Measurements from ENCODE around the gene GLT8D2. TPM values are rescaled to one million over a fixed set of nuclear protein-coding genes. Genes with fewer than 3 reads are reported as not detected.

The GLT8D2 gene
- total and polyA plus RNA-seq, 5 donors = 8.7 to 14.4 (median 9.9) TPM

DNA sequence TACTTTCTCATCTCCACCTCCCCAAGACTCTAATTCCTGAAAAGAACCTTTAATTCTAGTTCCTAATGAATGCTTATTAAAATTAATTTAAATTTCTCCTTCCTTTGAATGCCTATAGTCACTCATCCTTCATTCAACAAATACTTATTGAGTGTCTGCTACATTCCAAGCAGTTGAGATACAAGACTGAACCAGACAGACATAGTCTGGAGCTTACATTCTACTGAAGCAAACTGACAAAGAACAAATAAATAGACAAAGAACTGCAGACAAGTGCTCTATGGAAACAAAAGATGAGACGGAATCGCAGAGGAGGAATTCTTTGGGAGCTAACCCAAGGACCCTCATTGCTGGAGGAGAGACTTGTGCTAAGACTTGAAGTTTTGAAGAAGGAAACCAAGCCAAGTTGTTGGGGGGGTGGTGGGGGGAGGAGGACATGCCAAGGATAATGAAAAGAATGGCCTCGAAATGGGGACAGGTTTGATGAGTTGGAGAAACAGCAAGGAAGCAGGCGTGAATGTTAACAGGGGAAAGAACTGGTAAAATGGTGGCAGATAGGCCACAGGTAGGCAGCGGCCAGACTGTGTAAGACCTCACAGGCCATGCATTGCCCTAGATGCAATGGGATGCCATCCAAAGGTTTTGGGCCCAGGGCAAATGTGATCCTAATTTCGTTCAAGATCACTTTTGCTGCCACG lies 94.0 kb downstream of the GLT8D2 start:
- no peak overlapping the region for H3K27ac ChIP-seq (ENCODE audit: low read length)
- DNase-seq (no peak), ATAC-seq (peak; percentile 2 to 3)
- peak overlapping the region; percentile 68 for H3K4me3 ChIP-seq (ENCODE audit: low read length)
- H3K4me1 ChIP-seq (ENCODE audit: control insufficient read depth, insufficient read depth, low read length) = peaks cover 5% of the 10 kb centered on the region
- no peaks in the 10 kb centered on the region for H3K27me3 ChIP-seq (ENCODE audit: control insufficient read depth, insufficient read depth)
- 22% methylated on average over 7 of the region's 7 CpGs for WGBS
- H3K9me3 ChIP-seq (ENCODE audit: control insufficient read depth, low read length) = no peaks in the 10 kb centered on the region
- intact Hi-C loops (cut with DNase I) = loop anchor here in 1 of 4 donors (5.0 kb wide), 1 partner anchor 106 kb away; the partner anchor contains the start of gene HCFC2

DNA sequence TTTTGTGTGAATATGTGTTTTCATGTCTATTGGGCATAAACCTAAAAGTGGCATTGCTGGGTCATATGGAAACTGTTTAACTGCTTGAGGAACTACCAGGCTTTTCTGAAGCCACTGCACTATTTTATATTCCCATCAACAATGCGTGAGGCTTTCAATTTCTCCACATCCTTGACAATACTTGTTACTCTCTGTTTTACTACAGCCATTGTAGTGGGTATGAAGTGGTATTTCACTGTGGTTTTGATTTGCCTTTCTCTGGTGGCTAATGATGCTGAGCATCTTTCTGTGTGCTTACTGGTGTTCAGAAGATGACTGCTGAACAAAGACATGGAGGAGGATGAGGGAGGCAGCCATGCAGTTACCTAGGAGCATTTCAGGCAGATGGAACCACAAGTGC lies 97.5 kb downstream of the GLT8D2 start:
- intact Hi-C loops (cut with DNase I) = no loop called here
- 42% methylated on average over 1 of the region's 1 CpG for WGBS
- no peak for ATAC-seq

DNA sequence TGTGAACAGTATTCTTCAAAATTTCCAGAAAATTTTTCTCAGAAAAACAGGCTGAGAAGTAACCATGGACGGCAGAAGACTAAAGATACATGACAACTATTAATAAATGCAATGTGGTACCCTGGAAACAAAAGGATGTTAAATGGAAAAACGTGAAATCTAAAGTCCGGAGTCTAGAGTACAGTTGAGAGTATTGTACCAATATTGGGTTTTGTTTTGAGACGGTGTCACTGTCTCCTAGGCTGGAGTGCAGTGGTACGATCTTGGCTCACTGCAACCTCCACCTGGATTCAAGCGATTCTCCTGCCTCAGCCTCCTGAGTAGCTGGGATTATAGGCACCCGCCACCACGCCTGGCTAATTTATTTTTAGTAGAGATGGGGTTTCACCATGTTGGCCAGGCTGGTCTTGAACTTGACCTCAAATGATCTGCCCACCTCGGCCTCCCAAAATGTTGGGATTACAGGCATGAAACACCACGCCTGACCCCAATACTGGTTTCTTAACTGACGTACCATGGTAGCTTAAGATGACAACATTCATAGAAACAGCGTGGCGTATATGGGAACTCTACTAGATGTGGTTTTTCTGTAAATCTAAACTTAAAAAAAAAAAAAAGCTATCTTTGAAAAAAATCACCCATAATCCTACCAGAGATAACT lies 101.1 kb downstream of the GLT8D2 start:
- WGBS = 82% methylated on average over 13 of the region's 13 CpGs

More for the DNA sequence above, 97.5 kb downstream of the GLT8D2 start:
- no peaks in the 10 kb centered on the region for H3K9me3 ChIP-seq (ENCODE audit: control insufficient read depth, low read length)
- H3K4me3 ChIP-seq (ENCODE audit: low read length) = no peak overlapping the region
- DNase-seq = no peak
- H3K27me3 ChIP-seq (ENCODE audit: control insufficient read depth, insufficient read depth) = no peaks in the 10 kb centered on the region
- peaks cover 5% of the 10 kb centered on the region for H3K4me1 ChIP-seq (ENCODE audit: control insufficient read depth, insufficient read depth, low read length)
- no peak overlapping the region for H3K27ac ChIP-seq (ENCODE audit: low read length)

DNA sequence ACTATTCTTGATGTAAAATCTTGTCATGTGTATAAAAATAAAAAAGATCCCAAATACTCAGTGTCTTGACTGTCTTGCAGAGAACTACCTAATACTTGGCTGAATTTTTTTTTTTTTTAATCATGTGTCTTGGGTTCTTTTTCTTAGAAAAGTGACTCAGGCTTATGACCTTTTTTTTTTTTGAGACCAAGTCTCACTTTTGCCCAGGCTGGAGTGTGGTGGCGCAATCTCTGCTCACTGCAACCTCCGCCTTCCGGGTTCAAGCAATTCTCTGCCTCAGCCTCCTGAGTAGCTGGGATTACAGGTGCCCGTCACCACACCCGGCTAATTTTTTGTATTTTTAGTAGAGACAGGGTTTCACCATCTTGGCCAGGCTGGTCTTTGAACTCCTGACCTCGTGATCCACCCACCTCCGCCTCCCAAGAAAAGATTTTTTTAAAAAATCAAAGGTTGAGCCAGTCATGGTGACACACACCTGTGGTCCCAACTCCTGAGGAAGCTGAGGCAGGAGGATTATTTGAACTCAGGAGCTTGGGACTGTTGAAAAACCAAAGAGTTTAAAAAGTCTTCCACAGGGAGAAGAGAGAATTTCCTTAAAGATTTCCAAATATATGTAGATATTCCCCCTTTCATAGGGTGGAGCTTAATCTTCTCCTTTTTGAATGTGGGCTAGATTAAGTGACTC lies 102.0 kb downstream of the GLT8D2 start:
- ATAC-seq (no peak), DNase-seq (no peak)
- H3K27me3 ChIP-seq (ENCODE audit: control insufficient read depth, insufficient read depth) = no peaks in the 10 kb centered on the region
- H3K4me1 ChIP-seq (ENCODE audit: control insufficient read depth, insufficient read depth, low read length) = no peaks in the 10 kb centered on the region
- 91% methylated on average over 7 of the region's 7 CpGs for WGBS
- H3K4me3 ChIP-seq (ENCODE audit: low read length) = no peak overlapping the region
- no peak overlapping the region for H3K27ac ChIP-seq (ENCODE audit: low read length)
- intact Hi-C loops (cut with DNase I) = loop anchor here in 1 of 4 donors (10.0 kb wide), 1 partner anchor 147 kb away; no protein-coding TSS in a partner anchor
- no peaks in the 10 kb centered on the region for H3K9me3 ChIP-seq (ENCODE audit: control insufficient read depth, low read length)

More for the DNA sequence above, 101.1 kb downstream of the GLT8D2 start:
- intact Hi-C loops (cut with DNase I) = loop anchor here in 1 of 4 donors (10.0 kb wide), 1 partner anchor 146 kb away; no protein-coding TSS in a partner anchor
- no peaks in the 10 kb centered on the region for H3K9me3 ChIP-seq (ENCODE audit: control insufficient read depth, low read length)
- DNase-seq = no peak
- ATAC-seq = no peak
- no peak overlapping the region for H3K27ac ChIP-seq (ENCODE audit: low read length)
- no peaks in the 10 kb centered on the region for H3K4me1 ChIP-seq (ENCODE audit: control insufficient read depth, insufficient read depth, low read length)
- H3K4me3 ChIP-seq (ENCODE audit: low read length) = no peak overlapping the region
- H3K27me3 ChIP-seq (ENCODE audit: control insufficient read depth, insufficient read depth) = no peaks in the 10 kb centered on the region

DNA sequence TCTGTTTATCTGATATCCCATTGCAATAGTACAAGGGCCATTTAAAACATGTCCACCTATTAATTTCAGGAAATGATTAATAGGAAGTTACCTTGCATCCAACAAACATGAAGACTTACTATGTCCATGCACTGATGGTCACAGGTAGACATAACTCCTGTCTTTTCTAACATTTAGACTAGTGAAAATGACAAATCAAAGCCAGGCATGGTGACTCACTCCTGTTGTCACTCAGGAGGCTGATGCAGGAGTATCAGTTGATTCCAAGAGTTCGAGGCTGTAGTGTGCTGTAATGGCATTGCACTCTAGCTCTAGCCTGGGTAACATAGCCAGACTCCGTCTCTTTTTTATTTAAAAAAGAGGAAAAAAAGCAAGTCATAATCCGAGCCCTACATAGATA lies 105.0 kb downstream of the GLT8D2 start:
- 74% methylated on average over 3 of the region's 3 CpGs for WGBS
- DNase-seq (no peak), ATAC-seq (no peak)
- H3K4me1 ChIP-seq (ENCODE audit: control insufficient read depth, insufficient read depth, low read length) = no peaks in the 10 kb centered on the region
- intact Hi-C loops (cut with DNase I) = loop anchor here in 1 of 4 donors (10.0 kb wide), 1 partner anchor 150 kb away; no protein-coding TSS in a partner anchor
- H3K27me3 ChIP-seq (ENCODE audit: control insufficient read depth, insufficient read depth) = no peaks in the 10 kb centered on the region
- H3K9me3 ChIP-seq (ENCODE audit: control insufficient read depth, low read length) = no peaks in the 10 kb centered on the region
- H3K27ac ChIP-seq (ENCODE audit: low read length) = no peak overlapping the region
- no peak overlapping the region for H3K4me3 ChIP-seq (ENCODE audit: low read length)

Other genes starting within 250 kb of the GLT8D2 start
- 1 to 10 TPM; 1.6 to 3.6 (median 2.4) TPM for gene NT5DC3, start 209.0 kb downstream of the GLT8D2 start, total RNA-seq
- 0.93 TPM for gene NT5DC3, start 209.0 kb downstream of the GLT8D2 start, polyA plus RNA-seq
- 100 to 1,000 TPM; 292 to 625 (median 497) TPM for gene HSP90B1, start 119.8 kb downstream of the GLT8D2 start, total RNA-seq
- 369 TPM for gene HSP90B1, start 119.8 kb downstream of the GLT8D2 start, polyA plus RNA-seq
- 10 to 100 TPM; 10.6 to 17.7 (median 12.4) TPM for gene TDG, start 84.3 kb downstream of the GLT8D2 start, total RNA-seq
- gene TDG, start 84.3 kb downstream of the GLT8D2 start, polyA plus RNA-seq = 9.8 TPM
- 10 to 100 TPM; 10.2 to 11.0 (median 10.6) TPM for gene HCFC2, start 14.3 kb upstream of the GLT8D2 start, total RNA-seq
- gene HCFC2, start 14.3 kb upstream of the GLT8D2 start, polyA plus RNA-seq = 4.1 TPM
- 10 to 100 TPM; 38.7 to 57.9 (median 48.6) TPM for gene NFYB, start 88.0 kb upstream of the GLT8D2 start, total RNA-seq
- gene NFYB, start 88.0 kb upstream of the GLT8D2 start, polyA plus RNA-seq = 36.6 TPM
- gene TXNRD1, start 165.6 kb upstream of the GLT8D2 start, total RNA-seq = 100 to 1,000 TPM; 118 to 187 (median 148) TPM
- gene TXNRD1, start 165.6 kb upstream of the GLT8D2 start, polyA plus RNA-seq = 57.9 TPM

All from right cardiac atrium (tissue), 5 donors.